ENCODE results near the gene MYLIP.

DNA sequence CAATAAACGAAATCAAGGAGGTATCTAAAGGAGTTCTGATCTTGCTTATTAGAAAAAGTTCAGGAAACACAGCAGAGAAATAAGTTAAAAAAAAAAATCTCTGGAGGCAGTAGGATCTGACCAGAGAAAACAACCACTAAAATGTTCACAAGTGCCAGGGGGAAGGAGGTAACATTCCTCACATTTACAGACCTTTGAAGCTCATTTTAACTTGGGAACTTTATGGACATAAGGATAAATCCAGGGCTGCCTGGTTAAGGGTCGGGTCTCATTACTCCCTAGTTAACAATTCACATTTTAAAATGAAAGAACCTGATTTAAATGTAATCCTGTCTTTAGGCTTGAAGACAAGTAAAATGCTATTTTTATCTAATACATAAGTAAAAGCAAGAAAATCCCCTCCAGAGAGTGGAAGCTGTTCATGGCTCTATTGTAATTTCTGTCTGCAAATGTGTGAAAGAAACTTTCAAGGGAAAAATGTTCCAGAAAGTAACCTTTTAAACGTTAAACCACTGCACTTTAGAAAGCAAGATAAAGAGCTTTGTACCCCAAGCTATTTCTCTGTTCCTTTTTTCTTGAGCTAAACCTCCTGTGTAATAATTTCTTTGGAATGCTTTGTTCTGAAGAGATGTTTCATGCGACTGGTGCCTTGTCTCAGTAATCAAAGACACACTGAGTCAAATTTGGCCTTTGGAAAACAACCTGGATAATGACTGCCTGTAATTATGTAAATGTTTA lies 38.2 kb downstream of the MYLIP start:
- TF ChIP-seq EP300 (IDR thresholded peaks at IDR 0.05; ENCODE audit: low read depth in 2 of 2, low read length in 2 of 2) (no peak), EP300 (CRISPR knock-in tag; IDR thresholded peaks at IDR 0.05; ENCODE audit: borderline replicate concordance) (no peak), ZNF121 (CRISPR knock-in tag; IDR thresholded peaks at IDR 0.05) (no peak), ASH2L (IDR thresholded peaks at IDR 0.05; ENCODE audit: insufficient read length, low read depth, low read length) (no peak), POLR2AphosphoS5 (IDR thresholded peaks at IDR 0.05; ENCODE audit: low read depth, low read length) (no peak), CBX2 (IDR thresholded peaks at IDR 0.05; ENCODE audit: low read depth, low read length) (no peak), CBX2 (CRISPR knock-in tag; IDR thresholded peaks at IDR 0.05; ENCODE audit: low read depth) (no peak), RAD21 (CRISPR knock-in tag; IDR thresholded peaks at IDR 0.05) (no peak)
- TF ChIP-seq, protein P1, sequence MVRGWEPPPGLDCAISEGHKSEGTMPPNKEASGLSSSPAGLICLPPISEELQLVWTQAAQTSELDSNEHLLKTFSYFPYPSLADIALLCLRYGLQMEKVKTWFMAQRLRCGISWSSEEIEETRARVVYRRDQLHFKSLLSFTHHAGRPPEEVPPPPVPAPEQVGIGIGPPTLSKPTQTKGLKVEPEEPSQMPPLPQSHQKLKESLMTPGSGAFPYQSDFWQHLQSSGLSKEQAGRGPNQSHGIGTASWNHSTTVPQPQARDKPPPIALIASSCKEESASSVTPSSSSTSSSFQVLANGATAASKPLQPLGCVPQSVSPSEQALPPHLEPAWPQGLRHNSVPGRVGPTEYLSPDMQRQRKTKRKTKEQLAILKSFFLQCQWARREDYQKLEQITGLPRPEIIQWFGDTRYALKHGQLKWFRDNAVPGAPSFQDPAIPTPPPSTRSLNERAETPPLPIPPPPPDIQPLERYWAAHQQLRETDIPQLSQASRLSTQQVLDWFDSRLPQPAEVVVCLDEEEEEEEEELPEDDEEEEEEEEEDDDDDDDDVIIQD (CRISPR knock-in tag; IDR thresholded peaks at IDR 0.05; ENCODE audit: low read depth): no peak
